SKM-1 (cell line): ENCODE data around the gene ANKRD33B.
A peak's percentile ranks its signal among the peaks of the same experiment; 100 is the strongest.
"Not testable (repeated sequence)": the region's sequence is repeated elsewhere in the genome, so short reads cannot be mapped to it uniquely, and the experiment has no call there.

Experiments
- DNase-seq: peaks from one replicate; lab custom pipeline; 2025; ENCODE audit not compliant: unreplicated experiment; lab: John Stamatoyannopoulos, UW

ANKRD33B gene

GRCh38 chr5:10536931-10537579 lies 26.8 kb upstream of the ANKRD33B start:
- DNase-seq, result peak; percentile 66

GRCh38 chr5:10537624-10538023 lies 26.2 kb upstream of the ANKRD33B start:
- no peak for DNase-seq

DNA sequence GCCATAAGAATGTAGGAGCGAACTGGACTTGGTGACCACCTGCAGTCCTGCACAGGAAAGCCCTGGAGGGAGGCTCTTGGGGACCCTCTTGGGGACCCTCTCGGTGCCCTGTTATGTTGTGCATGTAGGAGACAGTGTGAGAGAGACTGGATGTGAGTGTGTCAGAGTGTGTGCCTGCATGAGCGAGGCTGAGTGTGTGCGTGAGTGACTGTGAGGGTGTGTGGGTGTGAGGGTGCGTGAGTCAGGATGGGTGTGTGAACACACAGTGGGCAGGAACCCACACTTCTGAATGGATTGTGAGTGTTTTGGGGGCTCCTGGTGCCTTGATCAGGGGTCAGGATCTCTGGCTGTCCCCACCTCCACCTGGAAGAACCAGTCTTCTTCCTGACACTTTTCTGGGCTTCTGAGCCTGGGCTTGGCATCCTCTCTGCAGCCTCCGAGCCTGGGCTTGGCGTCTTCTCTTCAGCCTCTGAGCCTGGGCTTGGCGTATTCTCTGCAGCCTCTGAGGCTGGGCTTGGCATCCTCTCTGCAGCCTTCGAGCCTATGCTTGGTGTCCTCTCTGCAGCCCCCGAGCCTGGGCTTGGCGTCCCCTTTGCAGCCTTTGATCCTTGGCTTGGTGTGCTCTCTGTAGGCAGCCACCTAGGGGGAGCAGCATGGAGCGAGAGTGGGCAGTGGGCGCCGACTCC lies 25.6 kb upstream of the ANKRD33B start:
- DNase-seq, result no peak

DNA sequence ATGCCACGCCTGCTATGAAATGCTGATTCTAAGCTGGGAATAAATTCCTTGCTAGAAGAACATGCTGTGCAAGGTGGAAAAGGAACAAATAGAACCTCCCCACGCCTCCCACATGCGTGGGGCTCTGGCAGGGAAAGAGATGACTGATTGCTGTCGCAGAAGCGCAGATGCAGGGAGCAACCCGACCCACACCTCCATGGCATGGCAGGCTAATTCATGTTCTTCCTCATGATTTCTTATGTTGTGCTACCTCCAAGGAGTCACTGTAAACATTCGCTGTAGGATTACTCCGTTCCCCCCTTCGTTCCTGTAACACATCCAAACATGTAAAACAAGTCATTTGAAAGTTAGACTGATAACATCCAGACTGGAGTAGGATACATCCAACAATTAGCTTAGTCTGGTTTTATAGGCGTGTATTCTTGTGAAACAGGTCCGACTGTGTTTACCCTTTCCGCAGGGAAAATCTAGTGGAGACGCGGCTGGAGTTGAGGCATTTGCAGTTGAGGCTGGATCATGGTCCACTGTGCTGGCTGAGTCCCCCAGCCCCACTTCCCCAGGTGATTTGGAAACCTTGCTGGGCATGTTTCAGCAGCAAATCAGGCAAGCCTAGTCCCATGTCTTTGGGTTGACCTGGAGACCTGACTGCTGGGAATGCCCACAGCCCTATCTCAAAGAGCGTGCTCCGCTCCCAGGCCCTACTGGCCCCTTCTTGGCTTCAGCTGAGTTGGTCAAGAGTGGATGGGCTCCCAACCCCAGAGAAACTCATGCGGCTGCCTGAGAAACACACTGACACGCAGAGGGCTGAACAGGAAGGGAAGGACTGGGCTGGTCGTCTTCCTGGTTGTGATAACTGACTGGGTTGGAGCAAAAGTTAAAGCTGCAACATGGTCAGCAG lies 24.8 kb upstream of the ANKRD33B start:
- no peak for DNase-seq

- no peak for DNase-seq
Measured at GRCh38 chr5:10539687-10539998, 24.2 kb upstream of the ANKRD33B start.

GRCh38 chr5:10540036-10540544 lies 23.8 kb upstream of the ANKRD33B start:
- no peak for DNase-seq

DNA sequence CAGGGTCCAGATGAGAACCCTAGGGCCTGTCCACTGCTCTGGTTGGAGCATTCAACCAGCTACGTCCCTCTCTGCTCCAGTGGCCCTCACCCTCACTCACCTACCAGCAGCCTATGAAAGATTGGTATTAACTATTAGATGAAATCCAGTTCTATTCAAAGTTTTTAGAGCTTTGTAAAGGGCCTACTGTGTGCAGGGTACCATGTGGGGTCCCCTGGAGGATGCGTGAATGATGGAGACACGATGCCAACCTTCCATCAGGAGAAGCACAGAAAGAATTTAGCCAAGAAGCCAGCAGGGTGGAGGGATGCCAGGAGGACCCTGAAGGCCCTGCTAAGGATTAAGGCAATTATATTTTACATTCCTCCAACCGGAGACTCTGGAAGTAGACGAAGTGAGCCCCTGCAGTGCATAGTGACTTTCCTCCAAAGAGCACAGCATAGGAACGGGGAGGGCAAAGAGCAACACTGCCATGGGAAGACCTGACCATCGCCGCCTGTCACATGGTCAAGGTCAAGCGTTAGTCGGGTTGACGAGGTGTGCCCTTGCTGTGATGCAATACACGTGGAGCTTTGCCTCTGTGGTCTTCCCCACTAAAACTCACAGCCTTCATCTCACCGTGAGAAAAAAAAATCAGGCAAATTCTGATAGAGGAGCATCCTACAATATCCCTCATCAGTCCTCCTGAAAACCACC lies 22.8 kb upstream of the ANKRD33B start:
- no peak for DNase-seq

- no peak for DNase-seq
Measured at GRCh38 chr5:10542055-10542550, 21.8 kb upstream of the ANKRD33B start.

- DNase-seq, result peak; percentile 70
Measured at GRCh38 chr5:10543585-10544040, 20.3 kb upstream of the ANKRD33B start.

DNA sequence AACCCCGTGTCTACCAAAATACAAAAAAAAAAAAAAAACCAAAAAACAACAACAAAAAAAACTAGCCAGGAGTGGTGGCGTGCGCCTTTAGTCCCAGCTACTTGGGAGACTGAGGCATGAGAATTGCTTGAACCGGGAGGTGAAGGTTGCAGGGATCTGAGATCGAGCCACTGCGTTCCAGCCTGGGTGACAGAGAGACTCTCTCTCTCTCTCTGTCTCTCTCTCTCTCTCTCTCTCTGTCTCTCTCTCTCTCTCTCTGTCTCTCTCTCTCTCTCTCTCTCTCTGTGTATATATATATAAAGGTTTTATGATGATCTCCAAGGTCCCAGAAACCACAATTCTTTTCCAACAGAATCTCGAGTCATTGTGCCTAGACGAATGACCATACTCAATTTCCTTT lies 18.8 kb upstream of the ANKRD33B start:
- DNase-seq, result no peak

GRCh38 chr5:10546186-10546585 lies 17.7 kb upstream of the ANKRD33B start:
- DNase-seq, result no peak

- DNase-seq, result no peak
Measured at GRCh38 chr5:10548418-10549122, 15.3 kb upstream of the ANKRD33B start.

GRCh38 chr5:10549123-10549514 lies 14.8 kb upstream of the ANKRD33B start:
- DNase-seq, result not testable (repeated sequence)

- no peak for DNase-seq
Measured at GRCh38 chr5:10550222-10550995, 13.5 kb upstream of the ANKRD33B start.

GRCh38 chr5:10551782-10552138 lies 12.1 kb upstream of the ANKRD33B start:
- DNase-seq, result no peak

- no peak for DNase-seq
Measured at GRCh38 chr5:10552183-10553143, 11.4 kb upstream of the ANKRD33B start.

- DNase-seq, result no peak
Measured at GRCh38 chr5:10553476-10553875, 10.4 kb upstream of the ANKRD33B start.

DNA sequence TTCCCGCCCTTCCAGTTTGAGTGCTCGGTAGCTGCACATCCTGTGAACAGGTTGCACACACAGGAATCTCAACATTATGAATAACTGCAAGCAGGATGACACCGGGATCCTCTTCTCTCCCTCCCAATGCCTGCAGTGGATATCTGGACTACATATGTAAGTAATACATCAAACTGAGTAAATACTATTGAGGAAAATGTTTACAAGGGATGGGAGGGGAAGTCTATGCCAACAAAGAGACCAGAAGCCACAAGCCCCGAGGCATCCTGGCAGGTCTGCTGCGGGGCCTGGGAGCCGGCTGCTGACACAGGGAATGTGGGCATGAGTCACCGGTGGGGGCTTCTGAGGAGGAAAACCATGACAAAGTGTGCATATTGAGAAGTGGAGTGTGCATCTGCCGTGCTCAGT lies 8.6 kb upstream of the ANKRD33B start:
- DNase-seq, result no peak
